ENCODE measurements around the gene CABP7. TPM values are rescaled to one million over a fixed set of nuclear protein-coding genes. Genes with fewer than 3 reads are reported as not detected.

CABP7 gene
- polyA plus RNA-seq, 6 donors from 2014 or later, result 0.08 to 0.11 (median 0.10) TPM; not detected in 2

DNA sequence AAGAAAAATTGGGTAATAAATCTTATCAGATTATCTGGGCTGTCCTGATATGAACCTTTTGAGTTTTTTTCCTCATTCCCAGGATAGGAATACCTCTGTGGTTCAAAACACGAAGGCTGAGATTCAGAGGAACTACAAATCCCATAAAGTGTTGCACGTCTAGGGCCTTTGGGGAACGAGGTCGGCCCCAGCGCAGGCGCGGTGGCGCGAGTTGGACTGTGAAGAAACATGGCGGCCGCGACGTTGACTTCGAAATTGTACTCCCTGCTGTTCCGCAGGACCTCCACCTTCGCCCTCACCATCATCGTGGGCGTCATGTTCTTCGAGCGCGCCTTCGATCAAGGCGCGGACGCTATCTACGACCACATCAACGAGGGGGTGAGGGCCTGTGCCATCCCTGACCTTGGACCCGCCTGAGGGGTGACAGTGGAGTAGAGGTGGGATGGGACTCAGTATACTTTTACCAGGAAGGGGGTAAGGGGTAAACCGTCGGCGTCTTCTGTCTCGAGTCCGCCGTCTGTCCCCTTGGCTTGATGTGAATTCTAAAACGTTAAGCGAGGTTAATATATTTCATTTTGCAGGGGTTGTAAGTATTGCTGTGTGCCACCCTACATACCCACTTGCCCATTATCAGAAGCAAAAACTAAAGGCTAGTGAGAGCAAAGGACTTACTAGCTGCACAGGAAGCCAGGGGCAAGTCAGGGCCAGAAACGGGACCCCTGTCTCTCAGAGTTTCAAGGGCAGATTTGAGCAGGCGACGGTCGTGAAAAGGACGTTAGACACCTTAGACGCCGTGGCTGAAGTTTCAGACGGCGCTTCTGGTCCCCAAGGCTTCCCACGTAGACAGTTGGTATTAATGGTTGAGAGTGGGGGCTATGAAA is 47.6 kb downstream of the CABP7 start, which contains the start of gene UQCR10:
Gene UQCR10 (plus strand): TSS at position 199 of the 881 bp plus-strand sequence. CDS start 30 bp downstream, at position 229.
- Mint-ChIP-seq H3K4me3 (peak within 1 kb of the TSS; percentile 95 to 100 (median 99)), H3K36me3 (no peaks in the 10 kb centered on the region), H3K9me3 (no peaks in the 10 kb centered on the region), H3K27ac (peak within 1 kb of the TSS; percentile 83 to 99 (median 95)), H3K4me1 (peaks cover 32 to 39% (median 37%) of the 10 kb centered on the region in 3 donors), H3K27me3 (no peaks in the 10 kb centered on the region)
- peak; percentile 80 to 81 for ATAC-seq (ENCODE audit: low read depth in 2 of 2)
- DNase-seq, result peak; percentile 90

- peak overlapping the region; percentile 95 to 100 (median 99) for H3K4me3 Mint-ChIP-seq
- H3K36me3 Mint-ChIP-seq, result no peaks in the 10 kb centered on the region
- ATAC-seq (ENCODE audit: low read depth in 2 of 2), result no peak
- no peaks in the 10 kb centered on the region for H3K9me3 Mint-ChIP-seq
- peaks cover 32 to 39% (median 37%) of the 10 kb centered on the region in 3 donors for H3K4me1 Mint-ChIP-seq
- H3K27me3 Mint-ChIP-seq, result no peaks in the 10 kb centered on the region
- no peak for DNase-seq
- peak overlapping the region in 2 of 6 donors; percentile 19 to 93 for H3K27ac Mint-ChIP-seq
These were observed 48.4 kb downstream of the CABP7 start for GRCh38 chr22:29768052-29768693.

- Mint-ChIP-seq H3K36me3 (no peaks in the 10 kb centered on the region), H3K27me3 (no peaks in the 10 kb centered on the region), H3K4me3 (peak overlapping the region in 2 of 8 donors; percentile 28 to 96), H3K4me1 (peaks cover 30 to 39% (median 37%) of the 10 kb centered on the region in 3 donors), H3K27ac (no peak overlapping the region), H3K9me3 (no peaks in the 10 kb centered on the region)
- no peak for ATAC-seq (ENCODE audit: low read depth in 2 of 2)
- DNase-seq, result no peak
These were observed 50.0 kb downstream of the CABP7 start for GRCh38 chr22:29769723-29770321.

GRCh38 chr22:29772170-29772641 is 52.4 kb downstream of the CABP7 start:
- DNase-seq (no peak), ATAC-seq (ENCODE audit: low read depth in 2 of 2) (no peak)
- H3K9me3 Mint-ChIP-seq, result no peaks in the 10 kb centered on the region
- H3K36me3 Mint-ChIP-seq, result no peaks in the 10 kb centered on the region
- no peaks in the 10 kb centered on the region for H3K27me3 Mint-ChIP-seq
- no peak overlapping the region for H3K27ac Mint-ChIP-seq
- peak overlapping the region in 1 of 8 donors; percentile 8 for H3K4me3 Mint-ChIP-seq
- peaks cover 16 to 18% (median 18%) of the 10 kb centered on the region in 3 donors for H3K4me1 Mint-ChIP-seq

- Mint-ChIP-seq H3K4me3 (no peak overlapping the region), H3K27ac (no peak overlapping the region), H3K9me3 (no peaks in the 10 kb centered on the region), H3K27me3 (no peaks in the 10 kb centered on the region), H3K36me3 (no peaks in the 10 kb centered on the region), H3K4me1 (peaks cover 6 to 8% (median 8%) of the 10 kb centered on the region in 3 donors)
- ATAC-seq (ENCODE audit: low read depth in 2 of 2), result no peak
- no peak for DNase-seq
These were observed 53.4 kb downstream of the CABP7 start for GRCh38 chr22:29773233-29773632.

DNA sequence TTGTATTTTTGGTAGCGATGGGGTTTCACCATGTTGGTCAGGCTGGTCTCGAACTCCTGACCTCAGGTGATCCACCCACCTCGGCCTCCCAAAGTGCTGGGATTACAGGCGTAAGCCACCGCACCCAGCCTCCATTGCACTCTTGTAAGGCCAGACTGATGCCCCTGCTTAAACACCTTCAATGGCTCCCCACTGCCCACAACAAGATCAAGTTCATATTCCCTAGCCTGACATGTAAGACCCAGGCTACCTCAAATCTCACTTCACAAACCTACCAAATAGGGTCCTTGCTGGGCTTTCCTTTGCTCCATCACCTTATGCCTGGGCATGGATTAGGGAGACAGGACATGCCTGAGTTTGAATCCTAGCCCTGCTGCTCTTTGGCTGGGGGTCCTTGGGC is 60.4 kb downstream of the CABP7 start:
- Mint-ChIP-seq H3K27me3 (peaks cover 0 to 5% (median 0%) of the 10 kb centered on the region in 3 donors), H3K27ac (no peak overlapping the region), H3K4me3 (no peak overlapping the region)

GRCh38 chr22:29780748-29781676 is 61.2 kb downstream of the CABP7 start:
- H3K27me3 Mint-ChIP-seq, result peaks cover 0 to 5% (median 0%) of the 10 kb centered on the region in 3 donors
- DNase-seq (no peak), ATAC-seq (ENCODE audit: low read depth in 2 of 2) (no peak)
- H3K9me3 Mint-ChIP-seq, result peaks cover 0 to 2% (median 0%) of the 10 kb centered on the region in 7 donors
- H3K4me3 Mint-ChIP-seq, result no peak overlapping the region
- peaks cover 5 to 6% (median 5%) of the 10 kb centered on the region in 3 donors for H3K4me1 Mint-ChIP-seq
- no peaks in the 10 kb centered on the region for H3K36me3 Mint-ChIP-seq
- peak overlapping the region in 2 of 6 donors; percentile 26 to 29 for H3K27ac Mint-ChIP-seq

More for the DNA sequence above, 60.4 kb downstream of the CABP7 start:
- Mint-ChIP-seq H3K36me3 (no peaks in the 10 kb centered on the region), H3K9me3 (peaks cover 0 to 2% (median 0%) of the 10 kb centered on the region in 7 donors), H3K4me1 (peaks cover 5 to 6% (median 5%) of the 10 kb centered on the region in 3 donors)
- DNase-seq (no peak), ATAC-seq (ENCODE audit: low read depth in 2 of 2) (no peak)

Other genes with a start within 250 kb of the CABP7 start
- gene NEFH, start 239.8 kb upstream of the CABP7 start, polyA plus RNA-seq (ENCODE audit: low read depth in 6 of 6), result under 1 TPM in 1 of 6 donors, not detected in 5; 0.09 TPM
- gene THOC5, start 166.2 kb upstream of the CABP7 start, polyA plus RNA-seq (ENCODE audit: low read depth in 6 of 6), result 10 to 100 TPM; 18.8 to 30.1 (median 22.7) TPM
- gene NIPSNAP1, start 138.9 kb upstream of the CABP7 start, polyA plus RNA-seq (ENCODE audit: low read depth in 6 of 6), result 10 to 100 TPM; 38.2 to 66.8 (median 46.6) TPM
- 10 to 100 TPM in 5 of 6 donors, 1 to 10 TPM in 1; 6.5 to 23.7 (median 20.0) TPM for gene NF2, start 116.4 kb upstream of the CABP7 start, polyA plus RNA-seq (ENCODE audit: low read depth in 6 of 6)
- gene ZMAT5, start 47.0 kb downstream of the CABP7 start, polyA plus RNA-seq (ENCODE audit: low read depth in 6 of 6), result 10 to 100 TPM; 37.6 to 57.8 (median 47.0) TPM
- 100 to 1,000 TPM; 219 to 318 (median 274) TPM for gene UQCR10, start 47.4 kb downstream of the CABP7 start, polyA plus RNA-seq (ENCODE audit: low read depth in 6 of 6)
- gene ASCC2, start 118.3 kb downstream of the CABP7 start, polyA plus RNA-seq (ENCODE audit: low read depth in 6 of 6), result 10 to 100 TPM; 35.1 to 70.0 (median 42.1) TPM
- gene MTMR3, start 163.2 kb downstream of the CABP7 start, polyA plus RNA-seq (ENCODE audit: low read depth in 6 of 6), result 10 to 100 TPM in 5 of 6 donors, 1 to 10 TPM in 1; 7.4 to 25.4 (median 15.5) TPM

Measured in naive B cell (primary cell).